Neural cell (in vitro differentiated cells): ENCODE data around the gene TNRC6C. TPM values are rescaled to one million over a fixed set of nuclear protein-coding genes. Genes with fewer than 3 reads are reported as not detected.
"Not testable (repeated sequence)": the region's sequence is repeated elsewhere in the genome, so short reads cannot be mapped to it uniquely, and the experiment has no call there.

Source experiments
- H2AFZ ChIP-seq: fragments of 200-600, 300-800 bp; sonication (generic), shearing (Covaris generic); 2 replicates; pipeline ENCODE4 v1.6.0; 2014; ENCODE audit warnings: low read depth, mild to moderate bottlenecking, antibody characterized with exemption, low read length, moderate library complexity
- H3F3A ChIP-seq: fragments of 200-600 bp; shearing (Covaris generic); 2 replicates; pipeline ENCODE4 v1.6.1; 2016; ENCODE audit warnings: mild to moderate bottlenecking, moderate library complexity, mixed read lengths, antibody characterized with exemption, low read length; ENCODE audit not compliant: insufficient read depth, poor library complexity, severe bottlenecking
- H3K27ac ChIP-seq: fragments of 200-600, 300-800 bp; sonication (generic), shearing (Covaris generic); 2 replicates; pipeline ENCODE4 v1.5.1; 2014; ENCODE audit warnings: mild to moderate bottlenecking, low read length, moderate library complexity
- H3K27me3 ChIP-seq: fragments of 300-800, 200-600 bp; sonication (generic), shearing (Covaris generic); 2 replicates; pipeline ENCODE4 v1.6.0; 2014; ENCODE audit warnings: mild to moderate bottlenecking, low read depth, low read length, moderate library complexity; ENCODE audit not compliant: insufficient read depth
- H3K36me3 ChIP-seq: fragments of 300-800, 200-600 bp; sonication (generic), shearing (Covaris generic); 2 replicates; pipeline ENCODE4 v1.5.1; 2014; ENCODE audit warnings: mild to moderate bottlenecking, antibody characterized with exemption, low read length, moderate library complexity; ENCODE audit not compliant: insufficient read depth
- H3K4me2 ChIP-seq: fragments of 300-800, 200-600 bp; sonication (generic), shearing (Covaris generic); 2 replicates; pipeline ENCODE4 v1.6.0; 2014; ENCODE audit warnings: mild to moderate bottlenecking, low read length
- H3K4me3 ChIP-seq: fragments of 300-800, 200-600 bp; sonication (generic), shearing (Covaris generic); 2 replicates; pipeline ENCODE4 v1.5.1; 2014; ENCODE audit warnings: mild to moderate bottlenecking, low read length, moderate library complexity
- H3K79me2 ChIP-seq: fragments of 200-600 bp; shearing (Covaris generic); replicated peaks from 2 replicates; pipeline ENCODE4 v1.6.0; 2014; ENCODE audit warnings: mild to moderate bottlenecking, low read length, moderate library complexity; ENCODE audit not compliant: insufficient read depth
- H3K9ac ChIP-seq: fragments of 300-800, 200-600 bp; sonication (generic), shearing (Covaris generic); 2 replicates; pipeline ENCODE4 v1.6.1; 2016; ENCODE audit warnings: mild to moderate bottlenecking, low read length, mixed read lengths
- H3K9me2 ChIP-seq: fragments of 200-600 bp; shearing (Covaris generic); 2 replicates; pipeline ENCODE4 v1.6.1; 2016; ENCODE audit warnings: mild to moderate bottlenecking, low read length, mixed read lengths; ENCODE audit not compliant: insufficient read depth
- H3K9me3 ChIP-seq: fragments of 200-600, 300-800 bp; sonication (generic), shearing (Covaris generic); 2 replicates; pipeline ENCODE4 v1.6.1; 2016; ENCODE audit warnings: mild to moderate bottlenecking, mixed run types, low read length, moderate library complexity, mixed read lengths
- H4K20me1 ChIP-seq: fragments of 200-600 bp; shearing (Covaris generic); 2 replicates; pipeline ENCODE4 v1.6.1; 2016; ENCODE audit warnings: mild to moderate bottlenecking, mixed run types; ENCODE audit not compliant: insufficient read depth
- CTCF ChIP-seq: fragments of 450-650 bp; IDR thresholded peaks from 2 replicates; pipeline ENCODE4 v1.5.1; 2014; ENCODE audit warnings: antibody characterized with exemption, mild to moderate bottlenecking, moderate library complexity; ENCODE audit not compliant: poor library complexity, severe bottlenecking
- EP300 ChIP-seq: fragments of 450-650 bp; conservative IDR thresholded peaks from 2 replicates; pipeline ENCODE4 v1.6.1; 2014; ENCODE audit warnings: antibody characterized with exemption, mild to moderate bottlenecking, moderate library complexity; ENCODE audit not compliant: poor library complexity, severe bottlenecking
- MXI1 ChIP-seq: fragments of 450-650 bp; conservative IDR thresholded peaks from 2 replicates; pipeline ENCODE4 v1.6.1; 2014; ENCODE audit warnings: antibody characterized with exemption, mild to moderate bottlenecking; ENCODE audit not compliant: poor library complexity, severe bottlenecking
- POLR2AphosphoS5 ChIP-seq: IDR thresholded peaks from 2 replicates; pipeline ENCODE4 v1.6.1; 2012
- RAD21 ChIP-seq: fragments of 450-650 bp; conservative IDR thresholded peaks from 2 replicates; pipeline ENCODE4 v1.6.1; 2014; ENCODE audit warnings: antibody characterized with exemption, mild to moderate bottlenecking, moderate library complexity
- REST ChIP-seq: IDR thresholded peaks from 2 replicates; pipeline ENCODE4 v1.6.1; 2012; ENCODE audit warnings: borderline replicate concordance
- TAF1 ChIP-seq: IDR thresholded peaks from 2 replicates; pipeline ENCODE4 v1.6.1; 2012; ENCODE audit warnings: low read depth
- polyA plus RNA-seq: library from polyadenylated mRNA; depleted of rRNA; stranded (reverse); fragments of >200 nt; gene quantifications from 2 replicates; pipeline ENCODE4 v1.2.3, GENCODE V29; 2014

TNRC6C gene
- polyA plus RNA-seq, 1 donor from 2014 or later = 15.4 TPM

GRCh38 chr17:77973953-77974352 is 15.4 kb downstream of the TNRC6C start:
- Histone ChIP-seq H2AFZ (no peak overlapping the region), H4K20me1 (peaks cover 19% of the 10 kb centered on the region), H3K27me3 (no peaks in the 10 kb centered on the region), H3K27ac (no peak overlapping the region), H3K4me3 (no peak overlapping the region), H3K79me2 (peaks cover 95% of the 10 kb centered on the region), H3K36me3 (no peaks in the 10 kb centered on the region), H3K9me3 (no peaks in the 10 kb centered on the region), H3K9ac (no peak overlapping the region), H3F3A (no peaks in the 10 kb centered on the region), H3K9me2 (no peaks in the 10 kb centered on the region), H3K4me2 (no peak overlapping the region)
- TF ChIP-seq TAF1 (no peak), REST (no peak), POLR2AphosphoS5 (no peak), MXI1 (no peak)

GRCh38 chr17:77974396-77974795 is 15.9 kb downstream of the TNRC6C start:
- Histone ChIP-seq H4K20me1 (peaks cover 19% of the 10 kb centered on the region), H3K4me2 (no peak overlapping the region), H3K9me2 (no peaks in the 10 kb centered on the region), H3K36me3 (no peaks in the 10 kb centered on the region), H3K27ac (no peak overlapping the region), H3K79me2 (peaks cover 96% of the 10 kb centered on the region), H2AFZ (no peak overlapping the region), H3K9ac (no peak overlapping the region), H3K4me3 (no peak overlapping the region), H3K9me3 (no peaks in the 10 kb centered on the region), H3F3A (no peaks in the 10 kb centered on the region), H3K27me3 (no peaks in the 10 kb centered on the region)
- no peak for TF ChIP-seq POLR2AphosphoS5
- TF ChIP-seq RAD21 = no peak
- no peak for TF ChIP-seq CTCF
- TF ChIP-seq MXI1 = no peak
- no peak for TF ChIP-seq REST
- TF ChIP-seq EP300 = no peak

- not testable (repeated sequence) for H3K36me3 ChIP-seq, H3K4me2 ChIP-seq, H3K4me3 ChIP-seq, H3F3A ChIP-seq, H3K27ac ChIP-seq, H3K9me3 ChIP-seq, H4K20me1 ChIP-seq, H2AFZ ChIP-seq, H3K9ac ChIP-seq, H3K27me3 ChIP-seq, H3K9me2 ChIP-seq
- peaks cover 80% of the 10 kb centered on the region for H3K79me2 ChIP-seq
These were observed 23.9 kb downstream of the TNRC6C start for GRCh38 chr17:77982430-77982829.
